Fibroblast of the aortic adventitia (primary cell): ENCODE data around the gene BNIP5. TPM values are rescaled to one million over a fixed set of nuclear protein-coding genes. Genes with fewer than 3 reads are reported as not detected.
A peak's percentile ranks its signal among the peaks of the same experiment; 100 is the strongest.

Experiments
- DNase-seq: peaks from one replicate; pipeline ENCODE4 v3.0.0-alpha.2; 2010; ENCODE audit warnings: low read depth
- H3K4me3 ChIP-seq: 2 replicates; pipeline ENCODE4 v1.5.1; 2011; ENCODE audit warnings: low read depth, mild to moderate bottlenecking, control low read depth, low read length, moderate library complexity
- total RNA-seq: library from RNA; depleted of rRNA; stranded (reverse); fragments of >200 nt; gene quantifications from 2 replicates; pipeline ENCODE4 v1.2.3, GENCODE V29; 2012; ENCODE audit warnings: low replicate concordance
- TF ChIP-seq, protein P1 (sequence below): IDR thresholded peaks from 2 replicates; pipeline ENCODE4 v1.5.1; 2011; ENCODE audit warnings: mild to moderate bottlenecking, low read length, control low read depth, inconsistent platforms; ENCODE audit not compliant: insufficient read depth

The BNIP5 gene
- total RNA-seq, 1 donor: not detected

DNA sequence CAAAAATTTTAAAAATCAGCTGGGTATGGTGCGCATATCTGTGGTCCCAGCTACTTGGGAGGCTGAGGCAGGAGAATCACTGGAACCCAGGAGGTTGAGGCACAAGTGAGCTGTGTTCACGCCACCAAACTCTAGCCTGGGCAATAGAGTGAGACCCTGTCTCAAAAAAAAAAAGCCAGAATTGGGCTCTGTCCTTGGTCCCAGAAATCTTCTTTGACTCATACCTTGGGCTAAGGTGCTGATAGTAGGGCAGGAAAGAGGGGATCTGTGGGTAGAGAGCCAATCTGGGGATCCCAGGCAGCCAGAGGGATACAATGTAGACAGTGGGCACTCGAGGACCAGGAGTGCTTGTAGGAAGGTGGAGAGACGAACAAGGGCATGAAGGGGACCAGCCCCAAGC lies 37.5 kb upstream of the BNIP5 start:
- no peak overlapping the region for H3K4me3 ChIP-seq
- no peak for DNase-seq
- TF ChIP-seq, protein P1, sequence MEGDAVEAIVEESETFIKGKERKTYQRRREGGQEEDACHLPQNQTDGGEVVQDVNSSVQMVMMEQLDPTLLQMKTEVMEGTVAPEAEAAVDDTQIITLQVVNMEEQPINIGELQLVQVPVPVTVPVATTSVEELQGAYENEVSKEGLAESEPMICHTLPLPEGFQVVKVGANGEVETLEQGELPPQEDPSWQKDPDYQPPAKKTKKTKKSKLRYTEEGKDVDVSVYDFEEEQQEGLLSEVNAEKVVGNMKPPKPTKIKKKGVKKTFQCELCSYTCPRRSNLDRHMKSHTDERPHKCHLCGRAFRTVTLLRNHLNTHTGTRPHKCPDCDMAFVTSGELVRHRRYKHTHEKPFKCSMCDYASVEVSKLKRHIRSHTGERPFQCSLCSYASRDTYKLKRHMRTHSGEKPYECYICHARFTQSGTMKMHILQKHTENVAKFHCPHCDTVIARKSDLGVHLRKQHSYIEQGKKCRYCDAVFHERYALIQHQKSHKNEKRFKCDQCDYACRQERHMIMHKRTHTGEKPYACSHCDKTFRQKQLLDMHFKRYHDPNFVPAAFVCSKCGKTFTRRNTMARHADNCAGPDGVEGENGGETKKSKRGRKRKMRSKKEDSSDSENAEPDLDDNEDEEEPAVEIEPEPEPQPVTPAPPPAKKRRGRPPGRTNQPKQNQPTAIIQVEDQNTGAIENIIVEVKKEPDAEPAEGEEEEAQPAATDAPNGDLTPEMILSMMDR: no peak

DNA sequence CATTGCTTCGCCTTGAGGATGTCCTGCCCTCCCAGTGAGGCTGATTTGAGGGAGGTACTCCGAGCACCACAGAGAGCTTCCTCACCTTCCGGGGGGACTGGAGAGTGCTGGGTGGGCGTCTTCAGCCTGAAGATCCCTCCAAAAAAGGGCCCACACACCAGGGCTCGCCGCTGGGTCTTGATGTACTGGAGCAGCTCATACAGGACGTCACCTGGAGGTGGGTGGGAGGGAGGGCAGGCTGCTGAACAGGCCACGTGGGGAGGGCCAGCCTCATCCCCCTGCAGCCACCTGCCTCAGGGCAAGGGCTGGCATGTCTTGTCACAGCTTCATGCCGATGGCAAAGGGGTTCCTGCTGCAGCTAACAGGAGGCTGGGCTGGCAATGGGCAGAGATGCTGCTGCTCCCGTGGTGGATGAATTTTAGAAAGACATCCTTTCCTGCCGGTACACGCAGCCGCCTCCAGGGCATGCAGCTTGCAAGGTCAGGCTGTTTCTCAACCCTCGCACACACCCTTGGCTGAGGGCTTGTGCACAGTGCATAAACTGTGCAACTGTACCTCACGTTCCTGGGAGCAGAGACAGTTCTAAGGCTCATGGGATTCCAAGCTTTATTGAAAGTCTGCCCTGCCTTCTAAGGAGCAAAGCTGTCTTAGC lies 36.8 kb upstream of the BNIP5 start:
- no peak for DNase-seq
- TF ChIP-seq, protein P1: no peak
- no peak overlapping the region for H3K4me3 ChIP-seq

DNA sequence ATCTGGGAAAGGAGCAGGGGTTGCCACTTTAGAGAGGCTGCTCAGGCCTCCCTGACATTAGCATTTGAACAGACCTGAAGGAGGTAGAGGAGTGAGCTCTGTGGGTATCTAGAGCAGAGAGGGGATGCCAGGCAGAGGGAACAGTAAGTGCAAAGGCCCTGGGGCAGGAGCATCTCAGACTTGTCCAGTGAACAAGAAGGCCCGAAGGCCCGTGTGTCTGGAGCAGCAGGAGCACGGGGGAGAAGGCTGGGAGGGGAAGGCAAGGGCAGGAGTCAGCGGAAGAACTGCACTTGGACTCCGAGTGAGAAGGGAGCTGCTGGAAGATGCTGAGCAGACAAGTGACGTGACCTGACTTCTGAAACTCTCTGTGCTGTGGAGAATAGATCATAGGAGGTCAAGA lies 35.4 kb upstream of the BNIP5 start:
- no peak overlapping the region for H3K4me3 ChIP-seq
- no peak for DNase-seq
- TF ChIP-seq, protein P1: no peak

DNA sequence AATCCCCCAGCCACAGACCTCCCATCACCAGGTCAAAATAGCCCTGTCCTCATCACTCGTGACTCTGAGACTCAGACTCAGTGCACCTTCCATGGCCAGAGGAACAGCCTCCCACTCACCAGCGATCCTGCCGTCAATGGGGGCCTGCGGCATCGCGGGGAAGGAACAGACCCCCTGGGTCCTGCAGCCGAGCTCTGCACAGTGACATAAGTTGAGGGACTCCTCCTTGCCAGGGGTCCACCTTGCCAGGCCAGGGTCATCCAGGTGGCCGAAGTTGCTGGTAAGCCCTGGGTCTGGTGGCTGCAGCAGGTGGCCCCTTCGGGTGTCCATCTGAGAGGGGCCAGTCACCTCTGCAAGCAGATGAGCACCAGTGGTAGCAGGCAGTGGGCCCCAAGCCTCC lies 34.5 kb upstream of the BNIP5 start:
- TF ChIP-seq, protein P1: no peak
- no peak overlapping the region for H3K4me3 ChIP-seq
- DNase-seq: no peak

DNA sequence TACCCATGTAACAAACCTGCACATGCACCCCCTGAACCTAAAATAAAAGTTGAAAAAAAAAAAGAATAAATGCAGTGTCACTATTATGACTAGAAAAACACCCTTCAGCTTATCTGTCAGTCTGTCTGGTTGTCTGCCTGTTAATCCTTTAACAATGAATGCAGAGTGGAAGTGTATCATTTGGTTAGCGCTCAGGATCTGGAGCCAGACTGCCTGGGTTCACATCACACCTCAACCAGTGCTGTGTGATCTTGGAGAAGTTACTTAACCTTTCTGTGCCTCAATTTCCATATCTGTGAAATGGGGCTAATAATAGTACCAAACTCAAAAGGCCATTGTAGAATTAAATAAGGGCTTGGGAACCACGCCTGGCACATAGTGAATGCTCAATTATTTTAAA lies 34.0 kb upstream of the BNIP5 start:
- no peak for DNase-seq
- H3K4me3 ChIP-seq: no peak overlapping the region
- TF ChIP-seq, protein P1: no peak

DNA sequence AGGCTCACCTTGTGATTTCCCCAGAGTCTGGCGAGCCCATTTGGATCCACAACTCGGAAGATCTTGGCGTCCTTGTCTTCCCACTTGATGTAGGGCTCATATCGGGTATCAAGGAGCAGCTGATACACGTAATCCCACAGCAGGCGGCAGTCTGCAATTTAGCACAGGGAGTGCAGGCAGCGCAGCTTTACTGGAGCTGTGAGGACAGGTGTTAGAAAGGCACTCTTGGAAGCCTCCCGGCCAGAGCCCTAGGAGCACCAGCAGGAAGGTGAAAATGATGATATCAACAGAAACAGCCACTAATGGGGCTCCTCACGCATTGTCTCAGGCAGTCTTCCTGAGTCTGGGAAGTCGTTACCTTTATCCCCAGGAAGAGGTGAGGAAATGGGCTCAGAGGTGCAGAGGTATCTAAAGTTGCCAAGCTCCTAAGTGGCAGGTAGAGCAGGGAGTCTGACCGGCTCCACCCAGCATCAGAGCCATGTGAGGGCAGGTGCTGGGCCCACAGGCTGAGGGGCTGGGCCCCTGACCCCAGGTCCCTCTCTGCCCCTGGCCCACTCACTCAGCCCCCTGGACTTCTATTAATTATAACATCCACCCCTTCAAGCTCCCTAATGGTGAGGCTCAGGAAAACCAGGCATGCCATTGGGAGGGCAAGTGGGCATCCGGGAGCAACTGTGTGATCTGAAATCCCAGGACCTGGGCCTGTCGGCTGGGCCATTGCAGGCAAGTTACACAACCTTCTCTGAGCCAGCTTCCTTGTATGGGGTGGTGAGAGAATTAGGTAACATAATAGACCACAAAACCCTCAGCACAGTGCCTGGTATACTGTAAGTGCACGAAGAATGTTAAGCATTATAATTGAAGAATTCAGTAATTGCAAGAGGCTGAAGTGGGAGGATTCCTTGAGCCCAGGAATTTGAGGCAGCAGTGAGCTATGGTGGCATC lies 32.5 kb upstream of the BNIP5 start:
- DNase-seq: peak; percentile 84
- TF ChIP-seq, protein P1: no peak
- H3K4me3 ChIP-seq: no peak overlapping the region
